MCF 10A (cell line): ENCODE data around the gene RIPOR3. TPM values are rescaled to one million over a fixed set of nuclear protein-coding genes. Genes with fewer than 3 reads are reported as not detected.
"Not testable (repeated sequence)": the region's sequence is repeated elsewhere in the genome, so short reads cannot be mapped to it uniquely, and the experiment has no call there.

Source experiments
- BruUV-seq: library from RNA; stranded (reverse); fragments of 400-500 nt; replicated peaks from 2 replicates; lab custom pipeline; 2021; lab: Mats Ljungman, UMichigan
- CTCF ChIA-PET: fragments of 300-600 bp; sonication (Branson Sonifier 250); formaldehyde crosslinking; extraction: SDS; loops from one replicate; lab custom pipeline; 2021; ENCODE audit warnings: antibody characterized with exemption, inconsistent platforms; lab: Yijun Ruan, JAX
- POLR2A ChIA-PET: fragments of 300-600, 350-650 bp; sonication (Branson Sonifier 250); formaldehyde crosslinking; extraction: SDS; loops from one replicate; lab custom pipeline; 2020; ENCODE audit warnings: antibody characterized with exemption, inconsistent platforms; lab: Yijun Ruan, JAX
- DNase-seq: peaks from one replicate; pipeline ENCODE4 v3.0.0-alpha.2; 2018; ENCODE audit not compliant: unreplicated experiment
- H3K27ac Mint-ChIP-seq: one replicate; pipeline ENCODE4 v1.8.0; 2022; ENCODE audit warnings: mild to moderate bottlenecking, low read depth, mixed read lengths; ENCODE audit not compliant: unreplicated experiment
- H3K27me3 Mint-ChIP-seq: one replicate; pipeline ENCODE4 v1.8.0; 2022; ENCODE audit warnings: mixed read lengths; ENCODE audit not compliant: insufficient read depth, unreplicated experiment
- H3K36me3 Mint-ChIP-seq: one replicate; pipeline ENCODE4 v1.8.0; 2022; ENCODE audit warnings: mild to moderate bottlenecking, moderate library complexity, mixed read lengths; ENCODE audit not compliant: insufficient read depth, unreplicated experiment
- H3K4me1 Mint-ChIP-seq: one replicate; pipeline ENCODE4 v1.8.0; 2022; ENCODE audit warnings: mixed read lengths; ENCODE audit not compliant: insufficient read depth, unreplicated experiment
- H3K4me3 Mint-ChIP-seq: one replicate; pipeline ENCODE4 v1.8.0; 2022; ENCODE audit warnings: mild to moderate bottlenecking, moderate library complexity, mixed read lengths; ENCODE audit not compliant: unreplicated experiment
- H3K9me3 Mint-ChIP-seq: one replicate; pipeline ENCODE4 v1.8.0; 2022; ENCODE audit warnings: mixed read lengths; ENCODE audit not compliant: unreplicated experiment
- CTCF ChIP-seq: fragments of 200-600 bp; IDR thresholded peaks from one replicate; pipeline ENCODE4 v1.8.0; 2022; ENCODE audit warnings: antibody characterized with exemption, mild to moderate bottlenecking; ENCODE audit not compliant: unreplicated experiment
- intact Hi-C: fragments of 100-400 bp; cut with micrococcal nuclease; formaldehyde crosslinking; loops from 2 replicates; pipeline ENCODE4 v1.14.1; 2022
- total RNA-seq: library from RNA; stranded (reverse); gene quantifications from 2 replicates; pipeline ENCODE4 v1.2.3, GENCODE V29; 2022

RIPOR3 gene
- total RNA-seq, 1 experiment from 2014 or later = not detected

DNA sequence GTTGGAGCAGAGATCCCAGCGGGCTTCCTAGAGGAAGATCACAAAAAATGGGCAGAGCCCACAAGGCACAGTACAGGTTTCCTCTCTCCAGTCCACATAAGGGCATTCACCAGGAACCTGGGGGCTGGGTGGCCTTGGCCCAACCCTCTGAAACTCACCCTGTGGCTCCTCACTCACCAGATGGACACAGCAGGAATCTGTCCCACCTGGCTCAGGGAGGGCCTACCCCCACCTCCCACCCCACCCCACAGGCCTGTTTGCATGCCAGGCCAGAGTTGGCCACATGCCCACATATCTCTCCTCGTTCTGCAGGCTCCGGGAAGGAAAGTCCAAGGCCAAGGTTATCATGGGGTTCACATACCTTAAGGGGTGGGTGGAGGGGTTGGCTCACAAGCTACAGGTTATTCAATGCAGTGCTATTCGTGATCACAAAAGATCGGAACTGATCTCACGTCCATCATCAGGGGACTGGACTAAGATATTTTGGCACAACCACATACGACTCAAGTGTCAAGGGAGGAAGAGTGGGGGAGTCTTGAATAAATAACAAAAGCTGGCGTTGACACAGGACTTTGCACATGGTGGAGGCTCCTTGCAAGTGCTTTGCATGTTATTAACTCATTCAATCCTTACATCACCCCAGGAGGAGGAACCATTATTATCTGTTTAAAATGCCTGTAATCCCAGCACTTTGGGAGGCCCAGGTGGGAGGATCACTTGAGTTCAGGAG is 13.0 kb downstream of the RIPOR3 start:
- peak; percentile 33 for DNase-seq
- BruUV-seq = no TSS peak
- ChIA-PET CTCF (interaction anchor here (0.6 kb wide), 1 partner anchor 14 kb away, joined by 4 read pairs; no protein-coding TSS in a partner anchor), POLR2A (interaction anchor here (0.6 kb wide), 1 partner anchor 91 kb away, joined by 3 read pairs; no protein-coding TSS in a partner anchor)
- no peak overlapping the region for H3K4me3 Mint-ChIP-seq
- no peaks in the 10 kb centered on the region for H3K36me3 Mint-ChIP-seq
- no peaks in the 10 kb centered on the region for H3K9me3 Mint-ChIP-seq
- intact Hi-C loops = no loop called here
- no peaks in the 10 kb centered on the region for H3K27me3 Mint-ChIP-seq
- TF ChIP-seq CTCF = no peak
- H3K27ac Mint-ChIP-seq = no peak overlapping the region
- H3K4me1 Mint-ChIP-seq = no peaks in the 10 kb centered on the region

DNA sequence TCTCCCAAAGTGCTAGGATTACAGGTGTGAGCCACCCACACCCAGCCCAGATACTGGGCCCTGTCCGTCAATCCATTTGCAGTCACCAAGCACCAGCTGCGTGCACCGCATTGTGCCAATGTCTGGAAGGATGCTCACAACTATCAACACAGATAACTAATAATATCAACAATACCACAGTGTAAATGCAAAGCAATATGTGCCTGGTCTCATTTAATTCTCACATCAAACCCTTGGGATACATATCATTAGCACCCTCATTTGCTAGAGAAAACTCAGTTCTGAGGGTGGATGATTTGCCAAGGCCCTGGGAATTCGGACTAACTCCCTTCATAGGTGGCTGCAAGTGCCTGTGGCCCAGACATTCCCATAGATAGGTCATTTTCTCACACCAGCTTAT is 14.5 kb downstream of the RIPOR3 start:
- H3K4me3 Mint-ChIP-seq = no peak overlapping the region
- intact Hi-C loops = no loop called here
- no peak for DNase-seq
- BruUV-seq = no TSS peak
- no peaks in the 10 kb centered on the region for H3K36me3 Mint-ChIP-seq
- no peaks in the 10 kb centered on the region for H3K27me3 Mint-ChIP-seq
- no peak overlapping the region for H3K27ac Mint-ChIP-seq
- H3K9me3 Mint-ChIP-seq = no peaks in the 10 kb centered on the region
- CTCF ChIA-PET = interaction anchor here (0.6 to 1.0 kb wide), 2 partner anchors 73 to 1704 kb away, joined by 3 to 4 read pairs; no protein-coding TSS in a partner anchor
- POLR2A ChIA-PET = interaction anchor here (0.6 kb wide), 1 partner anchor 74 kb away, joined by 3 read pairs; no protein-coding TSS in a partner anchor
- no peaks in the 10 kb centered on the region for H3K4me1 Mint-ChIP-seq
- TF ChIP-seq CTCF = no peak

DNA sequence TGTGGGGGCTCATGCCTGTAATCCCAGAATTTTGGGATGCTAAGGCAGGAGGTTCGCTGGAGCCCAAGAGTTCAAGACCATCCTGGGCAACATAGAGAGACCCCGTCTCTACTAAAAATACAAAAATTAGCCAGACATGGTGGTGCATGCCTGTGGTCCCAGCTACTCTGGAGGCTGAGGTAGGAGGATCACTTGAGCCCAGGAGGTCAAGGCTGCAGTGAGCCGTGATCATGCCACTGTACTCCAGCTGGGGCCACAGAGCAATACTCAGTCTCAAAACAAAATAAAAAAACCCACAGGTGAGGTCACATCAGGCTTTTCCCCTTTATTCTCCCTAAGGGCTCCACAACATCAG is 15.0 kb downstream of the RIPOR3 start:
- BruUV-seq, DNase-seq, H3K27ac Mint-ChIP-seq, intact Hi-C loops, H3K4me3 Mint-ChIP-seq, H3K27me3 Mint-ChIP-seq, POLR2A ChIA-PET, H3K36me3 Mint-ChIP-seq, H3K4me1 Mint-ChIP-seq, H3K9me3 Mint-ChIP-seq: not testable (repeated sequence)
- CTCF ChIA-PET = interaction anchor here (1.0 to 1.9 kb wide), 3 partner anchors 11 to 73 kb away, joined by 4 to 7 read pairs (median 5); no protein-coding TSS in a partner anchor

- no TSS peak for BruUV-seq
- Mint-ChIP-seq H3K4me1 (no peaks in the 10 kb centered on the region), H3K4me3 (no peak overlapping the region), H3K9me3 (no peaks in the 10 kb centered on the region), H3K27me3 (no peaks in the 10 kb centered on the region), H3K36me3 (no peaks in the 10 kb centered on the region), H3K27ac (no peak overlapping the region)
- intact Hi-C loops = no loop called here
- ChIA-PET POLR2A (no interaction called here), CTCF (interaction anchor here (1.0 to 1.9 kb wide), 4 partner anchors 10 to 74 kb away, joined by 4 to 7 read pairs (median 5); no protein-coding TSS in a partner anchor)
- no peak for TF ChIP-seq CTCF
- DNase-seq = no peak
Measured at GRCh38 chr20:50675671-50676376, 15.5 kb downstream of the RIPOR3 start.
